RWPE1 (cell line): ENCODE results near the gene BLACAT1.

Source experiments
- CTCF ChIA-PET: fragments of 350-600 bp; sonication (Branson Sonifier 250); formaldehyde crosslinking; extraction: SDS; loops from one replicate; lab custom pipeline; 2021; lab: Yijun Ruan, JAX
- POLR2A ChIA-PET: fragments of 400-600 bp; formaldehyde crosslinking; extraction: SDS; loops from one replicate; lab custom pipeline; 2020; ENCODE audit warnings: antibody characterized with exemption; ENCODE audit not compliant: low non-redundant PET; lab: Yijun Ruan, JAX
- DNase-seq: peaks from one replicate; pipeline ENCODE4 v3.0.0; 2012; ENCODE audit warnings: low spot score
- H3K27ac ChIP-seq: fragments of 450-650 bp; 2 replicates; pipeline ENCODE4 v1.5.1; 2017
- CTCF ChIP-seq: fragments of 450-650 bp; conservative IDR thresholded peaks from 2 replicates; pipeline ENCODE4 v1.5.1; 2017; ENCODE audit warnings: low read depth, mild to moderate bottlenecking

Gene BLACAT1

DNA sequence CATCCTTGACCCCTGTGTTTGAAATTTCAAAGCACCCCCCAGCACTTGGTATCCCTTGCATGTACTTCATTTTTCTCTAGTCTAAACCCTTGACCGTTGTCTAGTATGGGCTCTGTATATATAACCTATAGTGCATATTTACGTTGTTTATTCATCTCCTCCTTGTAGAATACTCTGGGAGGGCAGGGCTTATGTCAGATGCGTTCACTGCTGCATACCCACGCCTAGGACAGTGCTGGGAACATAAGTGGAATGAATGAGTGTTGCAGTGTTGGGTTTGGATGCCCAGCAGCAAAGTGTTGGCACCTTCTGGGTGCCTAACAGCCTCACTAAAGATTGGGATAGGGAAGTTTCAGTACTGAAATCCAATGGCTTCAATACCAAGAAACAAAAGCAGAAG is 17.6 kb upstream of the BLACAT1 start:
- CTCF ChIA-PET: interaction anchor here (1.0 to 1.1 kb wide), 2 partner anchors 12 to 717 kb away, joined by 3 to 6 read pairs; no protein-coding TSS in a partner anchor
- no peak overlapping the region for H3K27ac ChIP-seq
- no peak for DNase-seq
- no peak for TF ChIP-seq CTCF
- POLR2A ChIA-PET: no interaction called here

- no peak for TF ChIP-seq CTCF
- ChIA-PET POLR2A (no interaction called here), CTCF (interaction anchor here (1.0 to 1.1 kb wide), 2 partner anchors 12 to 717 kb away, joined by 3 to 6 read pairs; no protein-coding TSS in a partner anchor)
- DNase-seq: no peak
- H3K27ac ChIP-seq: no peak overlapping the region
Measured at GRCh38 chr1:205472737-205473441, 17.0 kb upstream of the BLACAT1 start.

- CTCF ChIA-PET: interaction anchor here (3.0 kb wide), 1 partner anchor 15 kb away, joined by 14 read pairs; no protein-coding TSS in a partner anchor
- no peak for DNase-seq
- H3K27ac ChIP-seq: no peak overlapping the region
- TF ChIP-seq CTCF: no peak
- POLR2A ChIA-PET: no interaction called here
Measured at GRCh38 chr1:205470131-205470530, 14.3 kb upstream of the BLACAT1 start.

GRCh38 chr1:205466595-205467220 is 10.9 kb upstream of the BLACAT1 start:
- TF ChIP-seq CTCF: no peak
- H3K27ac ChIP-seq: no peak overlapping the region
- CTCF ChIA-PET: interaction anchor here (0.7 to 1.5 kb wide), 5 partner anchors 19 to 193 kb away, joined by 3 to 6 read pairs (median 4); no protein-coding TSS in a partner anchor
- no peak for DNase-seq
- POLR2A ChIA-PET: interaction anchor here (0.6 kb wide), 1 partner anchor 37 kb away, joined by 4 read pairs; no protein-coding TSS in a partner anchor

DNA sequence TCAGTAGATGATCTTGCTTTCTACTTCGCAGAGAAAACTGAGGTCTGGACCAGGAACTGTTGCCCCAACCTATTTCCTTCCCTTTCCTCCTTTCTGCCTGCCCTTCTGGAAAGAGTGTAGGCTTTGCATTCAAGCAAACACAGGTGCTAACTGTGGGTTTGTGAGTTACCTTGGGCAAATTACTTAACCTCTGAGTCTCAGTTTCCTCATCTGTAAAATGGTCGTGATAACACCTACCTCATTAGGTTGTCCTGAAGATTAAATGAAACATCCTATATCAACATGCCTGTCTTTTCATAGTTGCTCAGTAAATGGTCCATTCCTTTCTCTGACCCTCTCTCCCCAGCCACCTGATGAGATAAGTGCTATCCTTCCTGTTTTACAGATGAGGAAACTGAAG is 9.5 kb upstream of the BLACAT1 start:
- ChIA-PET POLR2A (no interaction called here), CTCF (interaction anchor here (1.5 kb wide), 1 partner anchor 27 kb away, joined by 6 read pairs; no protein-coding TSS in a partner anchor)
- H3K27ac ChIP-seq: no peak overlapping the region
- TF ChIP-seq CTCF: no peak
- DNase-seq: no peak

- no peak for TF ChIP-seq CTCF
- CTCF ChIA-PET: interaction anchor here (0.5 to 3.6 kb wide), 7 partner anchors 9 to 426 kb away, joined by 3 to 27 read pairs (median 5); no protein-coding TSS in a partner anchor
- POLR2A ChIA-PET: no interaction called here
- H3K27ac ChIP-seq: no peak overlapping the region
- no peak for DNase-seq
Measured at GRCh38 chr1:205458777-205459566, 3.1 kb upstream of the BLACAT1 start.
